Skin of body (tissue), 2 donors: ENCODE measurements around the gene LHPP. TPM values are rescaled to one million over a fixed set of nuclear protein-coding genes. Genes with fewer than 3 reads are reported as not detected.

ENCODE experiments used
- DNase-seq: peaks from one replicate; lab custom pipeline; 2025; lab: John Stamatoyannopoulos, UW
- total RNA-seq: library from RNA; depleted of rRNA; stranded (reverse); fragments of >200 nt; gene quantifications from one replicate; pipeline ENCODE4 v1.2.3, GENCODE V29; 2014

Gene LHPP
- total RNA-seq, 1 donor from 2014 or later: 7.7 TPM

DNA sequence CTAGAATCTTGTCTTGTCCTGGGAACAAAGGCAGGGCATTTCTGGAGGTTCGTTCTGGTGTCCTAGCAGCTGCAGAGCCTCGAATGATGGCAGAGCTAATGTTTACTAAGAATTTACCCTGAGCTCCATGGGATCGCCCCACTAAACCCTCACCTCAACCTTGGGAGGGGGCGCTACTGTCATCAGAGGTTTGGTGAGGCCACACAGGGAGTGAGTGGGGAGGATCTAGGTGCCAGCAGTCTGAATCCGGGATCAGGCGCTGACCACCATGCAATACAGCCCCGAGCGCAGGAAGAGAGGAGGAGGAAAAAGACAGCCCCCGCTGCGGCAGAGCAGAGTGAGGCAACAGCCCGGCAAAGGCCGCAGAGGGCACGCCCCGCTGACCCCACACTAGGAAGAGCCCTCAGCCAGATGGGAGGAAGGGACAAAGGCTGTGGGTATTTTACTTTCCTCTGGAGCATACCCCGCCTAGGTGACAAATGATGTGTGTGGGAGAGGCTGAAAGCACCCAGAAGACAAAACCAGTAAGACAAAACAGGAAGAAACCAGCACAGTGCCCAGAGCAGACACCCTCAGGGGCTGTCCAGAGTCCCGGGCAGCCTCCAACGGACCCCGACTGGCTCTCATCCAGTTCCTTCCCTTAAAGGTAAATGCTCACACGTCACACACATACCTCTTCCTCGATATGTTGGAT, 179.1 kb downstream of the LHPP start:
- no peak for DNase-seq

- DNase-seq: no peak
Measured at GRCh38 chr10:124641282-124642087, 179.9 kb downstream of the LHPP start.

DNA sequence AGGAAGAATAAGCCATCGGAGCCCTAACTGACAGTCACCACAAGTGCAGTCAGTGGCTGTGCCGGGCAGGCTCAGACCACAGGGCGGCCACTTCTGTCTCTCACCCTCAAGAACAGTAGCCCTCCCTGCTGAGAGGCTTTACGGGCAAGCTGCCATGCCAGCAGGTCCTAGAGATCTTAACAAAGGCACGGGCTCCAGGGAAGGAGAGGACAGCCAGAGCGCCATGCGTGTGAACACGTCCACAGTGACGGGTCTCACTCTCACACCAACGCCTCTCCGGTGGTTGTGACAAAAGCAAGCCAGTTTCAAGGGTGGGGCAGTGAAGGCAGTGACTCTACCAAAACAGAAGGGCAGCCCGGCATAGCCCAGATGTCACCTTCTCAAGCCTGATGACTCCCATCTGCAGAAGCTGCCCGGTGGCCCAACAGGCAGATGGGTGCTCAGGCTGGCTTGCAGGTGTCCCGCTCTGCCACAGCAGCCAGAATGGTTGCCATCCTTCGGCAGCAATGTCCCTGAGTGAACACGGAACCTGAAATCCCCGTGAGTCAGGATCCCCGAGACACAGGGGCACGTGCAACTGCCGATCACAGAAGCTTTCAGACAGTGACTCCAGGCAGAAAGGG, 180.6 kb downstream of the LHPP start:
- DNase-seq: no peak

DNA sequence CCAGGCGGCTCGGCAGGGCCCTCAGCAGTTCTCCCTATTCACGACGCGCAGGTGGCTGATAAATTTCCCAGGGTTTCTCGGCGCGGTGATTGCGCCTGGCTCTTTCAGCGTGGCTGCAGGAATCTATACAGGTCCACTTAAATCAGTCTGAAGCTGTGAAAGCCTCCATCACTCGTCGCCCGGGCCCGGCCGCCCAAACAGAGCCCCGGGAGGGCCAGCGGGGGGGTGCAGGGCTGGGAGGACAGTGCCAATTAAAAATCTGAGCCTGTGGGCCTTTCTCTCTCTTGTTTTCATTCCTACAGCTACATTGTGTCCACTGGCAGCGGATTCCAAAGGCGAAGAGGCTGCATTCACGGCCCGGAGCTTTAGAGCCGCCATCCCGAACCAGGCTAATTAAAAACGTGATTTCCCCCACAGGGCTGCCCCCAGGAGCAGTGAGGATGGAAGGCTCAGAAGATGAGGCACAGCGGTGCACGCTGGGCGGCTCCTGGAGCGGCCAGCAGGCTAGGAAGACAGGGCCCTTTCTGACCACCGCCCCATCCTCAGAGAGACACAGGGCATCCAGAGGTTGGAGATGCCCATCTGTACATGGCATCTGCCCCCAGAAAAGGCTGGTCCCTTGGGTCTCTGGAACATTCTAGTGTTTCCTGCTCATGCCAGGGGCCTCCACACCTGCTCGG, 181.8 kb downstream of the LHPP start:
- no peak for DNase-seq

- DNase-seq: no peak
Measured at GRCh38 chr10:124644236-124644635, 182.6 kb downstream of the LHPP start.

GRCh38 chr10:124644771-124645415, 183.3 kb downstream of the LHPP start:
- DNase-seq: no peak

GRCh38 chr10:124645467-124646095, 184.0 kb downstream of the LHPP start:
- no peak for DNase-seq

- no peak for DNase-seq
Measured at GRCh38 chr10:124646483-124647352, 185.1 kb downstream of the LHPP start.

- no peak for DNase-seq
Measured at GRCh38 chr10:124647421-124648130, 186.0 kb downstream of the LHPP start.

DNA sequence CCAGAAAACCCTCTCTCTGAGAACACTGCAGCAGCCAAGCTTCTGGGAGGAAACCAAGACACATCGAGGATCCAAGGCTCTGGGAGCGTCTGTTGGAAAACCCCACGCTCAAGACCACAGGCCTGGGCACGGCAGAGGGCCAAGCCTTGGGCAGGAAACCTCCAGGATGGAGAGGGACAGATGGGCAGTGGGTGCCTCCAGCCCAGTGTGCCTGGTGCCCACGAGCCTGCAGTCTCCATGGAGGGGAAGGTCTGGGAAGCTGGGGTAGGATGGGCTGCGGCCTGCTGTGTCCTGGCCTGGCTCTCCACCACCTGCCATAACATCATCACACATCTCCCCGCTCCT, 186.5 kb downstream of the LHPP start:
- no peak for DNase-seq

DNA sequence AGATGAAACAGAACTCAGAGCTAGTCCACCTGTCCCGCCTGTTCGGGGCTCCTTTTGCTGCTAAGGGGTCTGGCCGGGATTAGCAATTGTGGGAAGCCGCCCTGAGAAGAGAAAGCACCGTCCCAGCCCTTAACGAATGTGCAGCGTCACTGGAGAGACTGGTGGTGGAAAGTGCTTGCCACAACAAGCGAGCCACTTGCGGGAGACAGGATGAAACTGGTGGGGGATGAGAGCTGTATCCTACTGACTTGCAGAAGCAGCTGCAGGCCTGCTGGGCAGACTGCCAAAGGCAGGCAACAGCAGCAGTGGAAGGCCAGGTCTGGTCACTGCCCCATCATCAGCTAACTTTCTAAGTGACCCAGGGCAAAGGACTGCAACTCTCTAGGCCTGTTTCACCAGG, 187.1 kb downstream of the LHPP start:
- peak; percentile 60 for DNase-seq

GRCh38 chr10:124649214-124649613, 187.6 kb downstream of the LHPP start:
- no peak for DNase-seq

- no peak for DNase-seq
Measured at GRCh38 chr10:124650263-124650662, 188.6 kb downstream of the LHPP start.

GRCh38 chr10:124650820-124651401, 189.3 kb downstream of the LHPP start:
- no peak for DNase-seq

DNA sequence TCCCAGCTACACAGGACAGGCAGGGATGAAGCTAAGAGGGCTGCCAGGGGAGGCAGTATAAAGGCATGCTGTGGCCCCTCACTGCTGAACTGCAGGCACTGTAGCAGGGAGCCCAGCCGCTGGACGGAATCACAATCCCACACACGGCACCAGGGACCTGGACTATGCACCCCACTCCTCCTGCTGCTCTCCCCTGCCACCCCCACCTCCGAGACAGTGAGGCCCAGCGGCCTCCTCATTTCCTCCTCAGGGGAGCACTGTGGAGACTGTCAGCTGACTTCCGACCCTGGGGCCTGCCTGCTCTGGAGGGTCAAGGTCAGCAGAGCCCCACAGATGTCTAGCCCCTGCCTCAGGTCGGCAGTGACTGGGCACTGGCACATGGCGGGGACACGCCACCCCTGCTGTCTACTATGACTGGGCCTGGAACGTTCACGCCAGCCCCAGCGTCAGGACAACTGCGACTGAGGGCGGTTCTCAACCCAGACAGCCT, 189.8 kb downstream of the LHPP start:
- DNase-seq: no peak

GRCh38 chr10:124652200-124652599, 190.6 kb downstream of the LHPP start:
- no peak for DNase-seq

DNA sequence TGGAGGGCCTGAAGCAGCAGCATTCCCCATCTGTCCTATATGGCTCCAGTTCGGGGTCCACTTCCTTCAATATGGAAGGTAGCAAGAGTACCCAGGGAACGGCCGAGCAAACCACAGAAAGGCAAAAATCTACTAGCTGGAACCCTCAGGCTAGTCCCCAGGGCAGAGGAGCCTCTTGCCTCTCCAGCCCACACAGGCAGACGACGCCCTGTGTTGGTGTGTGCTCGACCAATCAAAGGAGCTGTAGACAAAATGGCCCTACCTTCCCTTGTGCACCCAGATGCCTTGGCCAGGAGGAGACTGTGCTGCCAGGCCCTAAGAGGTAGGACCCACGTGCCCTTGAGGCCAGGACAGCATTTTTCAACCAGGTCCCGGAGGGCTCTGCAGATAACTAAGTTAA, 191.1 kb downstream of the LHPP start:
- no peak for DNase-seq

GRCh38 chr10:124653311-124653710, 191.7 kb downstream of the LHPP start:
- no peak for DNase-seq
